ENCODE results near the gene ZNF862. TPM values are rescaled to one million over a fixed set of nuclear protein-coding genes. Genes with fewer than 3 reads are reported as not detected.

ZNF862 gene
- total and polyA plus RNA-seq, 4 experiments from 2014 or later = 9.8 to 88.6 (median 47.4) TPM

DNA sequence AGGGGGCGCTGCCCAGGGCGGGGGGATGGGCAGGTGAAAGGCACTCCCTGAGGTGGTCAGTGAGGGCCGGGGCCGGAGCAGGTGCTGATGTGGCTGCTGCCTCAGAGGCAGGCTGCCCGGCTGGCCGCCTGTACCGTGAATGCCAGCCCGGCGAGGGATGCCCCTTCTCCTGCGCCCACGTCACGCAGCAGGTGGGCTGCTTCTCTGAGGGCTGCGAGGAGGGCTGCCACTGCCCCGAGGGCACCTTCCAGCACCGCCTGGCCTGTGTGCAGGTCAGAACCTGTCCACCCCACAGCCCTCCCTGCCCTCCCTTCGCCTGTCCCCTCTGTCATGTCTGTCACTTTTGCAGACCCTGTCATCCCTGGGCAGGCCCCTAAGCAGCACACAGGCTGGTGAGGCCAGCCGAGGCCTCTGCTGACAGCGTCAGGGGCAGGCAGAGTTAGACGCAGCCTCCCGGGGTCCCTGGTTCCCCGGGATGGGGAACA is 21.9 kb upstream of the ZNF862 start:
- ChIA-PET CTCF (ENCODE audit: partially characterized antibody) (no interaction called here), POLR2A (ENCODE audit: partially characterized antibody) (no interaction called here)
- H3K36me3 ChIP-seq (ENCODE audit: insufficient read depth, low read length) = no peaks in the 10 kb centered on the region
- H3K4me1 ChIP-seq (ENCODE audit: insufficient read depth, low read length) = no peaks in the 10 kb centered on the region
- no peaks in the 10 kb centered on the region for H3K9me3 Mint-ChIP-seq
- H3K27me3 Mint-ChIP-seq = no peaks in the 10 kb centered on the region
- no peak overlapping the region for H3K27ac Mint-ChIP-seq
- no peaks in the 10 kb centered on the region for H3K36me3 Mint-ChIP-seq
- H3K4me3 ChIP-seq (ENCODE audit: low read length in 2 of 2) = no peak overlapping the region
- no peaks in the 10 kb centered on the region for H3K9me3 ChIP-seq (ENCODE audit: control insufficient read depth in 1 of 2, low read length in 2 of 2)
- H3K27me3 ChIP-seq (ENCODE audit: insufficient read depth, low read length) = no peaks in the 10 kb centered on the region
- no peak for DNase-seq
- H3K27ac ChIP-seq (ENCODE audit: low read depth, low read length) = no peak overlapping the region
- intact Hi-C loops (cut with micrococcal nuclease) = no loop called here
- H3K4me1 Mint-ChIP-seq = no peaks in the 10 kb centered on the region
- no peak overlapping the region for H3K4me3 Mint-ChIP-seq

GRCh38 chr7:149816794-149817193 is 21.4 kb upstream of the ZNF862 start:
- Mint-ChIP-seq H3K27me3 (no peaks in the 10 kb centered on the region), H3K36me3 (no peaks in the 10 kb centered on the region), H3K4me3 (no peak overlapping the region), H3K27ac (no peak overlapping the region), H3K4me1 (no peaks in the 10 kb centered on the region), H3K9me3 (no peaks in the 10 kb centered on the region)
- H3K9me3 ChIP-seq (ENCODE audit: control insufficient read depth in 1 of 2, low read length in 2 of 2) = no peaks in the 10 kb centered on the region
- intact Hi-C loops (cut with micrococcal nuclease) = no loop called here
- ChIA-PET CTCF (ENCODE audit: partially characterized antibody) (interaction anchor here (2.1 kb wide), 1 partner anchor 9 kb away, joined by 7 read pairs; no protein-coding TSS in a partner anchor), POLR2A (ENCODE audit: partially characterized antibody) (no interaction called here)
- DNase-seq = no peak
- H3K27ac ChIP-seq (ENCODE audit: low read depth, low read length) = no peak overlapping the region
- H3K4me1 ChIP-seq (ENCODE audit: insufficient read depth, low read length) = no peaks in the 10 kb centered on the region
- H3K4me3 ChIP-seq (ENCODE audit: low read length in 2 of 2) = no peak overlapping the region
- H3K36me3 ChIP-seq (ENCODE audit: insufficient read depth, low read length) = no peaks in the 10 kb centered on the region
- H3K27me3 ChIP-seq (ENCODE audit: insufficient read depth, low read length) = no peaks in the 10 kb centered on the region

- intact Hi-C loops (cut with micrococcal nuclease) = no loop called here
- ChIA-PET POLR2A (ENCODE audit: partially characterized antibody) (no interaction called here), CTCF (ENCODE audit: partially characterized antibody) (interaction anchor here (2.1 kb wide), 1 partner anchor 10 kb away, joined by 7 read pairs; no protein-coding TSS in a partner anchor)
Observed at GRCh38 chr7:149817301-149817771, 20.8 kb upstream of the ZNF862 start.

GRCh38 chr7:149817836-149818535 is 20.2 kb upstream of the ZNF862 start:
- H3K36me3 ChIP-seq (ENCODE audit: insufficient read depth, low read length) = no peaks in the 10 kb centered on the region
- DNase-seq = no peak
- H3K27me3 ChIP-seq (ENCODE audit: insufficient read depth, low read length) = no peaks in the 10 kb centered on the region
- Mint-ChIP-seq H3K27ac (no peak overlapping the region), H3K36me3 (no peaks in the 10 kb centered on the region), H3K9me3 (no peaks in the 10 kb centered on the region), H3K27me3 (no peaks in the 10 kb centered on the region), H3K4me3 (no peak overlapping the region), H3K4me1 (no peaks in the 10 kb centered on the region)
- ChIA-PET POLR2A (ENCODE audit: partially characterized antibody) (no interaction called here), CTCF (ENCODE audit: partially characterized antibody) (interaction anchor here (2.1 kb wide), 1 partner anchor 11 kb away, joined by 7 read pairs; no protein-coding TSS in a partner anchor)
- no peaks in the 10 kb centered on the region for H3K4me1 ChIP-seq (ENCODE audit: insufficient read depth, low read length)
- H3K27ac ChIP-seq (ENCODE audit: low read depth, low read length) = no peak overlapping the region
- no peaks in the 10 kb centered on the region for H3K9me3 ChIP-seq (ENCODE audit: control insufficient read depth in 1 of 2, low read length in 2 of 2)
- no peak overlapping the region for H3K4me3 ChIP-seq (ENCODE audit: low read length in 2 of 2)
- intact Hi-C loops (cut with micrococcal nuclease) = no loop called here

More at GRCh38 chr7:149817301-149817771, 20.8 kb upstream of the ZNF862 start:
- H3K27ac ChIP-seq (ENCODE audit: low read depth, low read length) = no peak overlapping the region
- no peaks in the 10 kb centered on the region for H3K9me3 ChIP-seq (ENCODE audit: control insufficient read depth in 1 of 2, low read length in 2 of 2)
- H3K36me3 ChIP-seq (ENCODE audit: insufficient read depth, low read length) = no peaks in the 10 kb centered on the region
- H3K27me3 Mint-ChIP-seq = no peaks in the 10 kb centered on the region
- no peak for DNase-seq
- H3K4me3 Mint-ChIP-seq = no peak overlapping the region
- no peaks in the 10 kb centered on the region for H3K4me1 Mint-ChIP-seq
- H3K27me3 ChIP-seq (ENCODE audit: insufficient read depth, low read length) = no peaks in the 10 kb centered on the region
- no peak overlapping the region for H3K27ac Mint-ChIP-seq
- no peaks in the 10 kb centered on the region for H3K36me3 Mint-ChIP-seq
- H3K4me1 ChIP-seq (ENCODE audit: insufficient read depth, low read length) = no peaks in the 10 kb centered on the region
- no peaks in the 10 kb centered on the region for H3K9me3 Mint-ChIP-seq
- H3K4me3 ChIP-seq (ENCODE audit: low read length in 2 of 2) = no peak overlapping the region

- ChIA-PET POLR2A (ENCODE audit: partially characterized antibody) (no interaction called here), CTCF (ENCODE audit: partially characterized antibody) (interaction anchor here (2.1 kb wide), 1 partner anchor 11 kb away, joined by 7 read pairs; no protein-coding TSS in a partner anchor)
- H3K36me3 ChIP-seq (ENCODE audit: insufficient read depth, low read length) = no peaks in the 10 kb centered on the region
- Mint-ChIP-seq H3K27me3 (no peaks in the 10 kb centered on the region), H3K4me3 (no peak overlapping the region), H3K36me3 (no peaks in the 10 kb centered on the region), H3K4me1 (no peaks in the 10 kb centered on the region), H3K9me3 (no peaks in the 10 kb centered on the region), H3K27ac (no peak overlapping the region)
- no peak overlapping the region for H3K4me3 ChIP-seq (ENCODE audit: low read length in 2 of 2)
- H3K27me3 ChIP-seq (ENCODE audit: insufficient read depth, low read length) = no peaks in the 10 kb centered on the region
- intact Hi-C loops (cut with micrococcal nuclease) = no loop called here
- no peak for DNase-seq
- H3K9me3 ChIP-seq (ENCODE audit: control insufficient read depth in 1 of 2, low read length in 2 of 2) = no peaks in the 10 kb centered on the region
- H3K27ac ChIP-seq (ENCODE audit: low read depth, low read length) = no peak overlapping the region
- no peaks in the 10 kb centered on the region for H3K4me1 ChIP-seq (ENCODE audit: insufficient read depth, low read length)
Observed at GRCh38 chr7:149818536-149818840, 19.7 kb upstream of the ZNF862 start.

DNA sequence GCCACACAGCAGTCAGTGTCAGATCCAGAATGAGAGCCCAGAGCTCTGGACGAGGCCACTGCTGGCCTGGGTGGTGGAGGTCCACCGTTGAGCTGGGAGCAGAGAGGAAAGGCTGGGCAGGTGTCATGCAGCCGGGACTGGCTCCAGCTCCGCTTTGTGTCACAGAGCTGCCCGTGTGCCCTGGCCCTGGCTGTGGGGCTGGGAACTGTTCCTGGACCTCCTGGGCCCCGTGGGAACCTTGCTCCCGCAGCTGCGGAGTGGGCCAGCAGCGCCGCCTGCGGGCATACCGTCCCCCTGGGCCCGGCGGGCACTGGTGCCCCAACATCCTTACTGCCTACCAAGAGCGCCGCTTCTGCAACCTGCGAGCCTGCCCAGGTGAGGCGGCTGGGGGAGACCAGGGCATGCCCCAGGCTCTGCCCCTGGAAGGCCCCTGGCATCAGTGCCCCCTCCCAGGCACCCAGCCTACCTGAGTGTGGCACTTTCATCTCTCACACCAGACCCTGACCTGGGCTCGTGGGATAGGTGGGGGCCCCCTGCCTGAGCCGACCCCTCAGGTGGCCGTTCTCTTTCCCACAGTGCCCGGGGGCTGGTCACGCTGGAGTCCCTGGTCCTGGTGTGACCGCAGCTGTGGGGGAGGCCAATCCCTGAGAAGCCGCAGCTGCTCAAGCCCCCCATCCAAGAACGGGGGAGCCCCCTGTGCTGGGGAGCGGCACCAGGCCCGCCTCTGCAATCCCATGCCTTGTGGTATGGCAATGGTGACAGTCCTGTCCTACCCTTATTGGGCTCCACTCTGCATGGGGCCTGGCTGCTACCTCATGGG is 18.8 kb upstream of the ZNF862 start:
- Mint-ChIP-seq H3K9me3 (no peaks in the 10 kb centered on the region), H3K27ac (peak overlapping the region in 1 of 7 donors; percentile 42), H3K4me3 (no peak overlapping the region), H3K36me3 (no peaks in the 10 kb centered on the region), H3K27me3 (no peaks in the 10 kb centered on the region), H3K4me1 (no peaks in the 10 kb centered on the region)
- no peak overlapping the region for H3K4me3 ChIP-seq (ENCODE audit: low read length in 2 of 2)
- POLR2A ChIA-PET (ENCODE audit: partially characterized antibody) = no interaction called here
- no peak for DNase-seq
- no peak overlapping the region for H3K27ac ChIP-seq (ENCODE audit: low read depth, low read length)
- no peaks in the 10 kb centered on the region for H3K27me3 ChIP-seq (ENCODE audit: insufficient read depth, low read length)
- CTCF ChIA-PET (ENCODE audit: partially characterized antibody) = no interaction called here
- no peaks in the 10 kb centered on the region for H3K4me1 ChIP-seq (ENCODE audit: insufficient read depth, low read length)
- intact Hi-C loops (cut with micrococcal nuclease) = no loop called here
- no peaks in the 10 kb centered on the region for H3K36me3 ChIP-seq (ENCODE audit: insufficient read depth, low read length)
- no peaks in the 10 kb centered on the region for H3K9me3 ChIP-seq (ENCODE audit: control insufficient read depth in 1 of 2, low read length in 2 of 2)

DNA sequence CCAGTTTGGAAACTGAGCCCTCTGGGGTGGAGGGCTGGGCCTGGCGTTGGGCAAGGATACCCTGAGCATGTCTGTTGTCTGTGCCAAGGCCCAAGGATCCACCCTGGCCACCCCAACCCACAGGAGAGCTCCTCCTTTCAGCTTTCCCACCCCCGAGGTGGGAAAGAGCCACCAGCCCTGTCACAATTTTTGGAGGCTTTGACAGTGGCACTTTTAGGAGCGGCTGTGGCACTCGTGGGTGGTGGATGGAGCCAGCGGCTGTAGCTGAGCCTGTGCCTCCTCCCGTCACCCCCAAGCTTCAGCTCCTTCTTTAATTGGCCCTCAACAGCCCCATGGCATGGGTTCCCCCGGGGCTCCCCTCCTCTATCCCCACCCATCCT is 18.2 kb upstream of the ZNF862 start:
- no peaks in the 10 kb centered on the region for H3K9me3 Mint-ChIP-seq
- no peaks in the 10 kb centered on the region for H3K27me3 Mint-ChIP-seq
- no peak overlapping the region for H3K4me3 Mint-ChIP-seq
- H3K4me1 Mint-ChIP-seq = no peaks in the 10 kb centered on the region
- Histone ChIP-seq H3K27ac (ENCODE audit: low read depth, low read length) (no peak overlapping the region), H3K9me3 (ENCODE audit: control insufficient read depth in 1 of 2, low read length in 2 of 2) (no peaks in the 10 kb centered on the region), H3K4me1 (ENCODE audit: insufficient read depth, low read length) (no peaks in the 10 kb centered on the region), H3K36me3 (ENCODE audit: insufficient read depth, low read length) (no peaks in the 10 kb centered on the region), H3K27me3 (ENCODE audit: insufficient read depth, low read length) (no peaks in the 10 kb centered on the region), H3K4me3 (ENCODE audit: low read length in 2 of 2) (no peak overlapping the region)
- intact Hi-C loops (cut with micrococcal nuclease) = no loop called here
- DNase-seq = no peak
- H3K36me3 Mint-ChIP-seq = no peaks in the 10 kb centered on the region
- POLR2A ChIA-PET (ENCODE audit: partially characterized antibody) = no interaction called here
- H3K27ac Mint-ChIP-seq = no peak overlapping the region
- CTCF ChIA-PET (ENCODE audit: partially characterized antibody) = no interaction called here

Measured in CD4-positive, alpha-beta memory T cell (primary cell).